ACHN (cell line): Measurements from ENCODE around the gene SPECC1L.

Source experiments
- DNase-seq: peaks from one replicate; pipeline ENCODE4 v3.0.0-alpha.2; 2015
- in situ Hi-C: cut with HindIII; loops from 2 replicates; pipeline ENCODE4 v1.10.0; 2017; ENCODE audit warnings: low sequenced_read_pairs, low pct_ligation_motif_present, low pct_unique_long_range_greater_than_20kb

SPECC1L gene

DNA sequence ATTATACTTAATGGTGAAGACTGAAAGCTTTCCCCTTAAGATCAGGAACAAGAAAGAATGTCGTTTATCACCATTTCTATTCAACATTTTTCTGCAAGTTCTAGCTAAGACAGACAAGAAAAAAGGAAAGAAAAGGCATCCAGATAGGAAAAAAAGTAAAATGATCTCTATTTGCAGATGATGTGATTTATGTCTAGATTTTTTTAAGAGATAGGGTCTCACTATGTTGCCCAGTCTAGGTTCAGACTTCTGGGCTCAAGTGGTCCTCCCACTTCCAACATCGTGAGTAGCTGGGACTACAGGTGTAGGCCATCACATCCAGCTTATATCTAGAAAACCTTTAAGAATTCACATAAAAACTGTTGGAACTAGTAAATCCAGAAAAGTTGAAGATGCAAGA is 105.4 kb downstream of the SPECC1L start:
- in situ Hi-C loops, result no loop called here
- DNase-seq, result no peak

DNA sequence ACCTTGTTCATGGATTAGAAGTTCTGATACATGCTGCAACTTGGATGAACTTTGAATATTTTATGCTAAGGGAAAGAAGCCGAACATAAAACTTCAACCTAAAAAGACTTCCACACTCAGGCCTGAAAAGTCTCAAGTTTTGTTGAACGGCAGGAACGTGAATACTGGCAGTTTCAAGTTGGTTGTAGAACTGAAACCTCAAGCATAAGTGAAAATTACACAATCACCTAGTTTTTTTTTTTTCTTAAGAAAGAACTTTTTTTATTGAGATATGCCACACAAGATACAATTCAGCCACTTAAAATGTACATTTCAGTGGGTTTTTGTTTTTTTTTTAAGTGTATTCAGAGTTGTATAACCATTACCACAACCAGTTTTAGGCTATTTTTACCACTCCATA is 106.0 kb downstream of the SPECC1L start:
- no peak for DNase-seq
- in situ Hi-C loops, result no loop called here

DNA sequence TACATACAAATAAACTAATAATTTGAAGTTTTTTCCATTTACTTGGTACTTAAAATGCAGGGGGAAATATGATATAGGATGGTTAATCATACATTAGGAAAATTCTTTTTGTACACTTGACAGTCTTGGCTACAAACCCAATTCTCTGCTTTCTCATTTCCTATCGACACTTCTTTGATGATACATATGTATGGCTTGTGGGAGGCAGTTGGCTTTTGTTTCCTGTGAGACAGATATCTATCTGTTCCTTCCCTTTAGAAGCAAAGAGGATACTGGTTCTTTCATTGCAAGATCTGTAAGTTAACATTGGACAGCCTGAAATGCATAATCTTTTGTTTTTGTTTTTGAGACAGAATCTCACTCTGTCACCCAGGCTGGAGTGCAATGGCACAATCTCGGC is 108.9 kb downstream of the SPECC1L start:
- no peak for DNase-seq
- in situ Hi-C loops, result no loop called here

DNA sequence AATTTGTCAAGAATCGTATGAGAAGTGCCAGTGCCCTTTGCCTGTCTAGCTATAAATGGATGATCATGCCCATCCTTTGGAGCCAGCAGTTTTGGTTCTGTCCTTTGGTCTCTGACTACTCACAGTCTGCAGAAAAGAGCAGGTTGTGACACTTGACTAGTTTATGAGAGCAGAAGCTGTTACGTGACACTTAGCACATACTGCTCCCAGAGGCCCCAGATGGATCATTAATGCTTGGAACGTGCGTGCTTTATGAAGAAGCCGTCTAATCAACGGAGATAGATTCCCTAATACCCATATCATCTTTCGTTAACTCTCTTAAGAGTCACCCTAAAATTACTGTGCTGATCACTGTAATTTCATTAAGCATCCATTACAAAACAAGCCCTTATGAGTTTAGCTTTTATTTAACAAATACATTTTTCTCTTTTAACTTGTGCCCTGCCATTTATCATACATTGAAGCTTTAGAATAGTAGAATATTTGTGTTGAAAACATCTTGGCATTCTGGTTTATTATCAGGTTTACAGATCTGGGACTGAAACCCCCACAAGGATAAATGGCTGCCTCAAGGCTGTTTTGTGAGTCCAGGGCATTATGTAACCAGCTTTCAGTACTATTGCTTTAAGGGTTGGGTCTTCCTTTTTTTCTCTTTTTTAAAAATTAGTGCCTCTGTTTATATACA is 109.7 kb downstream of the SPECC1L start:
- in situ Hi-C loops, result no loop called here
- DNase-seq, result no peak

DNA sequence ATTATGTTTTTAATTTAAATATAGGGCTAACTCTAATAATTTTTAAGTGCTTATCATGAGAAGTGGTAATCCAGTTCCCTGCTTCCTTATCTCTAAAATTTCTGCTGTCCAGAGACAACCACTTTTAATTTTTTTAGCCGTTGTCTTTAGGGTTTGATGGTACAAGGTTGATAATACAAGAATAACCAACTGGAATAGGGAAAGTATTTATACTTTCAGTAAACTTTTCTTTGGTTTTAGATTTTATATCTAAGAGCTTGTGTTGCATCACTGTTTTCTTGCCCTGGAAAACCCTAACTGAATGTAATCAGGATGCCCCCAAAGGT is 110.2 kb downstream of the SPECC1L start:
- in situ Hi-C loops, result no loop called here

DNA sequence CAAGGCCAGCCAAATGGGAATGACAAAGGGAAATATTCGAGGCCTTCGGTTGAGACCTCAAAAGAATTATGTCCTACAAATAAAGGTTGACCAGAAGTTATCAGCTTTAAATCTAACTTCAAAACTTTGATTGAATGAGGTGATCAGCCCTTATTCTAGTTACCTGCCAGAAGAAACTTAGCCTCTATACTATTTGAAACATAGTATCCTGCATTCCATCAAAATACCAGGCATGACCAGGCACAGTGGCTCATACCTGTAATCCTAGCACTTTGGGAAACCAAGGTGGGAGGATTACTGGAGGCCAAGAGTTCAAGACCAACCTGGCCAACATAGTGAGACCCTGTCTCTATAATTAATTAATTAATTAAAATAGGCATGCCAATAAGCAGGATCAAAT is 112.4 kb downstream of the SPECC1L start:
- DNase-seq, result no peak
- in situ Hi-C loops, result no loop called here

More for the DNA sequence above, 110.2 kb downstream of the SPECC1L start:
- no peak for DNase-seq

DNA sequence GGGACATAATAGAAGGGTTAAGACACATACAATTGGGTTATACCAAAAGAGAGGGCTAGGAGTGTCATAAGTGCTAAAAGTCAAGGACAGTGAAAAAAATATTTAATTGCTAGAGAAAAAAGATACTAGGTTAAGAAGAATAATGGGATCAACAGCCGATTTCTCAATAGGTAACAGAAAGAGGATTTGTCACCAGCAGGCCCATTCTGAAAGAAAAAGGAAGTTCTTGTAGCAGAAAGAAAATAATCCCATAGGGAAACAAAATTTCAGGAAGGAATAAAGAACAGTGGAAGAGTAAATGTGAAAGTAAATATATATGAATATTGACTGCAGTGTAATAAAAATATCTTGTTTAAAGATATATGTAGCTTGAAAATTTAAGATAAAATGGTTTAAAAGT is 113.5 kb downstream of the SPECC1L start:
- no peak for DNase-seq
- in situ Hi-C loops, result no loop called here

DNA sequence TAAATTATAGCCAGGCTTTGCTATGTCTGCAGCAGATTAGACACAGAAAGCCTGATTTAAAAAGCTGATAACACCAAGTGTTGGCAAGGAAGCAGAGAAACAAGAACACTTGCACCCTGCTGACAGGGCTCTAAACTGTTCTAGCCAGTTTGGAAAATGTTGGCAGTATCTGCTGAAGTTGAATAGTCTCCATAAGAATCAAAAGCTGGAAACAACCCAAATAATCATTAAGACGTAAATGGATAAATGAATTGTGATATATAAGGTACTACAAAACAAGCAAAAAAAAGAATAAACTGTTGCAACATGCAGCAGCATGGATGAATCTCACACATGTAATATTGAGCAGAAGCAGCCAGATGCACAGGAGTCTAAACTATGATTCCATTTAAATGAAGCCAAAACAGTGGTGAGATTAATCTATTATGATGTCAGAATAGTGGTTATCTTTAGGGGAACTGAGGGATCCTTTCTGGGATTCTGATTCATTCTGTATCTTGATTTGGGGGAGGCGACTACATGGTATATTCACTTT is 116.4 kb downstream of the SPECC1L start:
- DNase-seq, result no peak
- in situ Hi-C loops, result no loop called here

DNA sequence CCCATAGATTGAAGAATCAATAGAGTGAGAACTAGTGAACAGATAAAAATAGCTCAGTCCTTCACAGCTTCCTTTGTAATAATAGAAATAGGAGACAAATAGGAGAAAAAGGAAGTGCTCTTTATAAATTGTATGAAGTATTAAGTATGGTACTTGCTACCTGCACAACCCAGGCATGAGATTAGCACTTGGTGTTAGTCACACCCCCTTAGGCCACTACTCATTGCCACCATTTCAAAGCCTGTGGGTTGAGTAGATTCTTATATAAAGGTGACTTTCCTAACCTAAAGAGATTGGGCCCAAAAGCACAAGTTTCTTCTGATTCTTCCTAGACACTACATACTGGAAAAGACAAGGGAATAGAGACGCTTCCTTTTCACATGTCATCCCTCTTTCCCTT is 119.0 kb downstream of the SPECC1L start:
- in situ Hi-C loops, result no loop called here
- DNase-seq, result no peak

DNA sequence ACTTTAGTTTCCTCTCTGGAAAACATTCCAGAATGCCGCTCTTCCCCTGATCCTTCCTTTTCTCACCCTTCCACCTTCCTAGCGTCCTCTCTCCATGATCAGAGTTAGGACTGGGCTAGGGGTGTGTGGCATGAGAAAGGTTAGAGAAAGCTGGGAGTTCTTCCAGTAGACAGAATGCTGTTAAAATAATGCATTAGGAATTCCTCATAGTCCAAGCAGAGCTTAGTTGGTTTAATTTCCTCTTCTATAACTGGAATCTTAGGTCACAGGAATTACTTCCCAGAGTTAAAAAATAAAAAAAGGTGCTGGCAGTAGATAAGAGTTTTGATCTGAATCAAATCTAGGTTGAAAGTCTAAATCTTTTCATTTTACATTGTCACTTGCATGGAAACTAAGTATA is 119.5 kb downstream of the SPECC1L start:
- no peak for DNase-seq
- in situ Hi-C loops, result no loop called here

DNA sequence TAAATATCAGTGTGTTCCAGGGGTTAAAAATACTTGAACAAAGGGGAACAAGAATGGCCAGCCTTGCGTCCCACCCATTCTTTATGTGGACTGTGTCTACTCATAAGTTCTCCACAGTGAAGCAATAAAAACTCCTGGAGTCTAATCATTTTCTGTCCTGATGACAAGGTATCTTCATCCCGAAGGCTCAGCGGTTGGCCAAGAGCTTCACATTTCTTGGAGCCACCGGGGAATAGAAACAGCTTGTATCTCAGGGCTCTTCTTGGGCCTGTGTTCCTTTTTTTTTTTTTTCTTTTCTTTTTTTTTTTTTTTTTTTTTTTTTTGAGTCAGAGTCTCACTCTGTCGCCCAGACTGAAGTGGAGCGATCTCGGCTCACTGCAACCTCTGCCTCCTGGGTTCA is 119.9 kb downstream of the SPECC1L start:
- in situ Hi-C loops, result no loop called here
- no peak for DNase-seq

DNA sequence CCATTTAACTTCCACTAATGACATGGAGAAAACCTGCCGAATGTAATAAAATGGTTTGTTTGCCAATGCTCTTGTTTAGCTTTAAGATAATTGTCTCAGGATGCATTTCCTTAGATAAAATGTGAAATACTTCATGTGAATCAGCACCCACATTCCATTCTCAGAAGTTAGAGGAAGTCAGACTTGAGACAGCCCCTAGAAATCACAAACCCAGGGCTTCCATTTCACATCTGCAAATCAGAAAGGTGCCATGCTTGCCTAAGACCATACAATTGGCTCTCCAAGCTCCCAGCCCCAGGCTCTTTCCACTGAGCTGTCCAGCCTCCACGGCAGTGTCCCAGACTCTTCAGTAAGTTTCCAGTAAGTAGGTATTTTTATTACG is 121.2 kb downstream of the SPECC1L start:
- no peak for DNase-seq
- in situ Hi-C loops, result no loop called here

DNA sequence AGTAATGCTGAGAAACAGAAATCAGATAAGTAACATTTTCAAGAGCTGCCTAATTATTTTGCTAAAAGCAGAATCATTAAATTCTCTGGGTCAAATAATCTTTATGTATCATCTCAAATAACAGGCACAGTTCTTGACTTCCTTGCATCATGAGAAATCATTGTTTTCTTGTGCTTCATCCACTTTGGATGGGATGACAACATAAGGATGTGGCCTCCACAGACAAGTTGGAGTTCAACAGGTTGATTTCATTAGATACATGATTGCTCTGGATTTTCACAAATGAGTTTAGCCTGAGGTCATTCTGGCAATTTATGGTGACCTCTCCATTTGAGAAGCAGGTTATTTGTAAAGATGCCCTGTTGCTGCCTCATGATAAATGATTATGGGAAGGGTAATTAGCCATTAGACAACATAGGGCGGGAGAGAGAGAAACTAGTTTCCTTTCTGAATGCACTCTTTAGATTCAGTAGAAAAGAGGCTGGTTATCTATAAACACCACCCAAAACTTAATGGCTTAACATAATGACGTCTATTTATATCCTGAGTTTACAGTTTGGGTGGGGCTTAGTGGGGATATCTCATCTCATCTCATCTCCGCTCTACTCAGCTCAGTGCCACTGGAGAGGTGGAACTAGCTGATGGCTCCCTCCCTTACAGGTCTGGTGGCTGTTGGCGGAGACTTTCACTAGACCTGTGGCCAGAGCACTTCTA is 121.7 kb downstream of the SPECC1L start:
- in situ Hi-C loops, result no loop called here
- DNase-seq, result no peak

DNA sequence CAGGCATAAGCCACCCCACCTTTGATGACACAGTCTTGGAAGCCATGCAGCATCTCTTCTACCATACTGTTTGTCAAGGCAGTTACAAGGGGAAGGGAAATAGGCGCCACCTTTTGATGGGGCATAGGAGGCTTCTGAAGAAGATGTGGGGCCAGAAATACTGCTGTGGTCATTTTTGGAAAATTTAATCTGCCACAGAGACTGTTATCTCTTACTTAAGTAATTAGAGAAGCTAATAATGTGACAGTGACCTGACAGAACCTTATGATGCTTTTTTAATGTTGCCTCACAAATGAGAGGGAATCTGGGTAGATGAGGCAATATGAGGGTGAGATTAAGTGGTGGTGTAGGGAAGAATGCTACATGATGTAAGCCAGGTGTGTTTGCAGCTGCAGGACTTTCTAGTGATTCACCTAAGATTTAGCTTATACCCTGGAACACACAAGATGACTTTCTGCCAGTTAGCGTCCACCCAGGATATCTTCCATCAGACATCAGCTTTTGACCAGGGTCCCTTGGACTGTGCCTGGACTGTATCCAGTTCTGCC is 122.5 kb downstream of the SPECC1L start:
- in situ Hi-C loops, result no loop called here
- DNase-seq, result no peak

DNA sequence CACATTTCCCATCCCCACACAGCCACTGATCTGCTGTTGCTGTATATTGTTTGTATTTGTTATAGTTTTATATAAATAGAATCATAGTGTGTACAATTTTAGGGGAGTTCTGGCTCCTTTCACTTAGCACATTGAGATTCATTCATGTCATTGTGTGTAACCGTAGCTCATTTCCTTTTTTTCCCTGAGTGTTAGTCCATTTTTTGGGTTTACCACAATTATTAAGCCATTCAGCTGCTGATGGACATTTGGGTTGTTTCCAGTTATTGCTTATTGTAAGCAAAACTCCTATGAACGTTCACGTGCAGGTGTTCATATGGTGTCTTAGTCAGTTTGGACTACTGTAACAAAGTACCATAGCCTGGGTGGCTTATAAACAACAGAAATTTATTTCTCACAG is 123.2 kb downstream of the SPECC1L start:
- no peak for DNase-seq
- in situ Hi-C loops, result no loop called here

DNA sequence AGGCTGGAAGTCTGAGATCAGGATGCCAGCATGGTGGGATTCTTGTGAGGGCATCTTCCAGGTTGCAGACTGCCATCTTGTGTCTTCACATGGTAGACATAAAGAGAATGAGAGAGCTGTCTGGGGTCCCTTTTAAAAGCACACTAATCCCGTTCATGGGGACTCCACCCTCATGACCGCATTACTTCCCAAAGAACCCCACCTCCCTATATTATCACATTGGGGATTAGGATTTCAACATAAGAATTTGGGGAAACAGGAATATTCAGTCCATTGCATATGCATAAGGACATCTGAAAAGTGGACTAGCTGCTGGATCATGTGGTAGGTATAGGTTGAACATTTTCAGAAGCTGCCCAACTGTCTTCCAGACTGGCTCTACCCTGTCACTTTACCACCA is 123.6 kb downstream of the SPECC1L start:
- in situ Hi-C loops, result no loop called here
- DNase-seq, result no peak

DNA sequence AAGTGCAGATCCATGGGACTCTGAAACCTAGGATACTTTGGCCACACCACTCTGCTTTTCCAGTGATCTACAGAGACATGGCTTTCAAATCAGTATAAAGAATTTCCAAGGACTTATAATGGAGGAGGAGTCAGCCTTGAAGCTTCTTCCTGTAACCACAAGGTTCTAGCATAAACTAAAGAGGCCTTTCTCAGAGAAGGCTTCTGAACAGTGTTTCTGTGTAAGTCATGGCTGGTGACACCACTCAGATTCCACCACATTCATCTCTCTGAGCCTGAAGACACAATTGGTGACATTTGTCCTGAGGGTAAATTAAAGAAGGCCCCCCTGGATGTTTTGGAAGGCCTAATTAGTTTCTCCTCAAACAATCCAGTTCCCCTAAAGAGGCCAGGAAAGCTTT is 127.8 kb downstream of the SPECC1L start:
- in situ Hi-C loops, result no loop called here
- no peak for DNase-seq

DNA sequence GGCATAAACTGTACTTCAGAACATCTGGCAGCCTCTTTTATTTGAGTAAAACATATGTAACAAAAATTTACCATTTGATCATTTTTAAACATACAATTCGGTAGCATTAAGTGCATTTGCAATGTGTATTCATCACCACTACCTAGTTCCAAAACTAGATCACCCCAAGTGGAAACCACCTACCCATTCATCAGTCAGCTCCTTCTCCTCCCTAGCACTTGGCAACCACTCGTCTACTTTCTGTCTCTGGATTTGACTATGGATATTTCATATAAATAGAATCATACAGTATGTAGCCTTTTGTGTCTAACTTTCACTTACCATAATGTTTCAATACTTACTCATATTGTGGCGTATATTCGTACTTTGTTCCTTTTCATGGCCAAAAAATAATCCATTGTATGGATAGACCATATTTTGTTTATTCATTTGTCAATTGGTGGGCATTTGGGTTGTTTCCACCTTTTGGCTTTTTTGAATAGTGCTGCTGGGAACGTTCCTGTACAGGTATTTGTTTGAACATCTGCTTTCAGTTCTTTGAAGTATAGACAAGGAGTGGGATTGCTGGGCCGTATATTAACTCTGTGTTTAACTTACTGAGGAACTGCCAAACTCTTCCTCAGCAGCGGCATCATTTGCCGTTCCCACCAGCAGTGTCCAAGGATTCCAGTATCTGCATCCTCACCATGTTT is 129.5 kb downstream of the SPECC1L start:
- in situ Hi-C loops, result loop anchor here (25.0 kb wide), 1 partner anchor 112 kb away; no protein-coding TSS in a partner anchor
- DNase-seq, result no peak
